ENCODE measurements around the gene GPANK1. TPM values are rescaled to one million over a fixed set of nuclear protein-coding genes. Genes with fewer than 3 reads are reported as not detected.
A peak's percentile ranks its signal among the peaks of the same experiment; 100 is the strongest.

Gene GPANK1
- total RNA-seq, 2 experiments from 2014 or later, result 33.6 to 35.2 TPM

DNA sequence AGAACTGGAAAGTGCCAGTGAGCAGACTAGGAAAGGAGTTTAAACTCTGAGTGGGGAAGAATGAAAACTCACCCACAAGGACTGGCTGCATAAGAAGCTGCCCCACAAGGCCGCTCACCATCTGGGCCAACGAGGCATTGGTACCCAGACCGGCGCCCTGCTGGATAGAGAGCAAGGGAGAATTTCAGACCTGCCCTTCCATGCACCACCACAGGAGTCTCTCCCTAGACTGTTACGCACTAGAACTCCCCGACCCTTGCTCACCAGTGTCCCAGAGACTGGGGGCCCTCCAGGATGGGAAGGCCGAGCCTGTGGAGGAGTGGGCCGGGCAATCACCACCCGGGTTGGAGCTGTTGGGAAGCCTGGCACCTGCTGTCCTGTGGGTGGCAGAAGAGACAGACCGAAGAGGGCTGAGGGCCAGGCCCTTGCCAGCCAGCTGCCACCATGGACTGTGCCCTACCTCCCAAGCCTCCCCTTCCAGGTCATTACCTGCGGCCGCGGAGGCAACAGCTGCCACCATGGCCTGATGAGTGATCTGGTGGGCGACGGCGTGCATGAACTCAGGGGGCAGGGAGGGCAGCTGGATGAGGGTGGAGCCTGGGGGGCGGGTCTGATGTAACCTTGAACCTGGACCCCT is 20.9 kb downstream of the GPANK1 start:
- ChIA-PET CTCF (no interaction called here), POLR2A (interaction anchor here (0.8 to 2.1 kb wide), 3 partner anchors 9 to 17 kb away, joined by 3 to 11 read pairs (median 4); partner anchors contain the start of gene BAG6)
- Mint-ChIP-seq H3K27me3 (no peaks in the 10 kb centered on the region), H3K36me3 (ENCODE audit: low read depth) (peaks cover 67% of the 10 kb centered on the region), H3K4me3 (no peak overlapping the region), H3K27ac (no peak overlapping the region), H3K4me1 (peaks cover 12% of the 10 kb centered on the region), H3K9me3 (no peaks in the 10 kb centered on the region)
- no peak for DNase-seq

- Mint-ChIP-seq H3K36me3 (ENCODE audit: low read depth) (peaks cover 64% of the 10 kb centered on the region), H3K27me3 (no peaks in the 10 kb centered on the region), H3K27ac (no peak overlapping the region), H3K4me1 (peaks cover 10% of the 10 kb centered on the region), H3K9me3 (no peaks in the 10 kb centered on the region), H3K4me3 (no peak overlapping the region)
- POLR2A ChIA-PET, result interaction anchor here (0.5 to 2.1 kb wide), 5 partner anchors 9 to 154 kb away, joined by 3 to 11 read pairs (median 4); partner anchors contain the start of gene BAG6
- CTCF ChIA-PET, result no interaction called here
- DNase-seq, result no peak
These were observed 21.8 kb downstream of the GPANK1 start for GRCh38 chr6:31642798-31643570.

DNA sequence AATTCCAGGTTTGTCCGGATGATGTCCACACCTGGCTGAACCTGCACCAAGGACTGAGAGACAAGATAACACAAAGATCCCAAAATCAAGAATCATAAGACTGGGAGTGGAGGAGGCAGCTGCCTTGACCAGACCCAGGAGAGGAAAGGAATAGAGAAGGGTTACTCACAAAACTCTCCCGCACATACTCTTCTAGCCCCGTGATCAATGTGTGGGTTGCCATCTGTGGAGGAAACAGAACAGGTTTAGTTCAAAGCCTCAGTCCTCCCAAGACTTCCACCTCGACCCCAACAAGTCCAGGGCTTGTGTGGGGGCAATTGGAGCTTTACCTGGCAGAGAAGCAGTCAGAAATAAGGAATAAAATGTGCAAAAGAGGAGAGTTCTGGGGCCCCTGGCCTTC is 23.4 kb downstream of the GPANK1 start:
- CTCF ChIA-PET, result no interaction called here
- H3K27me3 Mint-ChIP-seq, result no peaks in the 10 kb centered on the region
- H3K27ac Mint-ChIP-seq, result no peak overlapping the region
- H3K9me3 Mint-ChIP-seq, result no peaks in the 10 kb centered on the region
- DNase-seq, result no peak
- H3K36me3 Mint-ChIP-seq (ENCODE audit: low read depth), result peaks cover 67% of the 10 kb centered on the region
- H3K4me1 Mint-ChIP-seq, result peaks cover 10% of the 10 kb centered on the region
- POLR2A ChIA-PET, result interaction anchor here (1.1 to 1.8 kb wide), 3 partner anchors 15 to 23 kb away, joined by 3 to 5 read pairs (median 3); partner anchors contain the start of gene GPANK1
- no peak overlapping the region for H3K4me3 Mint-ChIP-seq

GRCh38 chr6:31640612-31641011 is 24.2 kb downstream of the GPANK1 start:
- CTCF ChIA-PET, result no interaction called here
- no peaks in the 10 kb centered on the region for H3K27me3 Mint-ChIP-seq
- no peaks in the 10 kb centered on the region for H3K9me3 Mint-ChIP-seq
- peaks cover 70% of the 10 kb centered on the region for H3K36me3 Mint-ChIP-seq (ENCODE audit: low read depth)
- DNase-seq, result no peak
- no peak overlapping the region for H3K4me3 Mint-ChIP-seq
- no peak overlapping the region for H3K27ac Mint-ChIP-seq
- peaks cover 10% of the 10 kb centered on the region for H3K4me1 Mint-ChIP-seq
- POLR2A ChIA-PET, result interaction anchor here (0.6 to 3.4 kb wide), 5 partner anchors 12 to 21 kb away, joined by 3 to 17 read pairs (median 5); partner anchors contain the start of gene BAG6

DNA sequence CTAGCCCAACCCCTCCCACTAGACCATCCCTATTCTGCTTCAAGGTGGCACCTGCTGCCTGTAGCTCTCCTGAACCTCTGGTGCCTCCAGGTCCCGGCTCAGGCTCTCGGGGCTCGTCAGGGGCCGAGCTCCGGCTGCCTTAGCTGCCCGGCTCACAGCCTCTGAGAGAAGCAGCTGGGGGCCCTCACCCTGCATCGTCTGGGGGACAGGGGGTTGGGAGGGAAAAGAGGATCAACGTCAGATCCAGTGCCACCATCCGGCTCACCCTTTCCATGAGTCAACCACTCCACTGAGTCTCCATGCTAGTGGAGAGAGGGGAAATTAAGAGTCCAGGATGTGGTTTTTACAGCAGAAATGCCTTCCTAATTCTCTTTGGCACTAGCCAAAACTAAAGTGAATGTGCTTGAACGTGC is 25.3 kb downstream of the GPANK1 start:
- Mint-ChIP-seq H3K27me3 (no peaks in the 10 kb centered on the region), H3K27ac (peak overlapping the region; percentile 54), H3K4me1 (peaks cover 8% of the 10 kb centered on the region), H3K36me3 (ENCODE audit: low read depth) (peaks cover 67% of the 10 kb centered on the region), H3K9me3 (no peaks in the 10 kb centered on the region), H3K4me3 (no peak overlapping the region)
- ChIA-PET CTCF (no interaction called here), POLR2A (interaction anchor here (0.8 to 3.4 kb wide), 4 partner anchors 12 to 20 kb away, joined by 3 to 17 read pairs (median 10); partner anchors contain the start of gene BAG6)
- no peak for DNase-seq

DNA sequence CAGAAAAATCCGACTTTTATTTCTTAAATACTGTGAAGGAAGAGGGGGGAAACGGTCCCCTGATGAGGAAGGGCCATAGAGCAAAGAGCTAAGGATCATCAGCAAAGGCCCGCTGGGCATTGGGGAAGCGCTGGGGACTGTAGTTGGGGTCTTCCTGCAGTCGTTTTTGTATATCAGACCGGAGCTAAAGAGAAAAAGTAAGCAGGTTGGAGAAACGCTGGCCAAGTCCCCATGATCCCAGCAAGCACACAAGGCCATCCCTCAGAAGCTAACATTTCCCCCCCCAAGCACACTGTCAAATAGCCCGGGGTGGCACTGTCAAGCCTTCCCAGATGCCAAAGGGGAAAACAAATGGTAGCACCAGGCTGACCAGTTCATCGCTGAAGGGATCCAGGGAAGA is 25.8 kb downstream of the GPANK1 start:
- Mint-ChIP-seq H3K36me3 (ENCODE audit: low read depth) (peaks cover 70% of the 10 kb centered on the region), H3K9me3 (no peaks in the 10 kb centered on the region), H3K4me3 (no peak overlapping the region), H3K4me1 (peaks cover 8% of the 10 kb centered on the region), H3K27me3 (no peaks in the 10 kb centered on the region), H3K27ac (peak overlapping the region; percentile 18)
- ChIA-PET CTCF (no interaction called here), POLR2A (interaction anchor here (0.8 to 3.4 kb wide), 4 partner anchors 8 to 17 kb away, joined by 3 to 17 read pairs (median 10); partner anchors contain the start of gene BAG6)
- no peak for DNase-seq

DNA sequence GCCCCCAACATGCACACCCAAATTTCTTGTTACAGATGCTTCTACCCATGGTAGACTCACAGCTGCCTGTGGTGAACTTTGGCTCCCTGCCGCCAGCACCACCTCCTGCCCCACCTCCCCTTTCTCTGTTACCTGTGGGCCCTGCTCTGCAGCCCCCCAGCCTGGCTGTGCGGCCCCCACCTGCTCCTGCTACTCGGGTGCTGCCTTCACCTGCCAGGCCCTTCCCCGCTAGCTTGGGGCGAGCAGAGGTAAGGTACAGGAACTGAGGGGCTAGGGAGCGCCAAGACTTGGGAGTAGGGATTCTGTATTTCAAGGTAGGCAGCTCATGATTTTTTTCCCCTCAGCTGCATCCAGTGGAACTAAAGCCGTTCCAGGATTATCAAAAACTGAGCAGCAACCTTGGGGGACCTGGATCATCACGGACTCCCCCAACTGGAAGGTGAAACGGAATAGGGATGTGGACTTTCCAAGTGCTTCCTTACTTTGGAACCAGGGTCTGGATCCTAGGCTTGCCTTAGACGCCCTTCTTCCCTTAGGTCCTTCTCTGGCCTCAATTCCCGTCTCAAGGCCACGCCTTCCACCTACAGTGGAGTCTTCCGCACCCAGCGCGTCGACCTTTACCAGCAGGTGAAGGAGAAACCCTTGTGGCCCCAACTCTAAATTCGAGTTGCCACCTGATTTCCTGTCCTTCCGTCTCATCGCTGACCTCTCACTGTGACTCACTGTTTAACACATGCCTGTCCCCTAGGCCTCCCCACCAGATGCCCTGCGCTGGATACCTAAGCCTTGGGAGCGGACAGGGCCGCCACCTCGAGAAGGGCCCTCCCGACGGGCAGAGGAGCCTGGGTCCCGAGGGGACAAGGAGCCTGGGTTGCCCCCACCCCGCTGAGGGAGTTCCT is 27.9 kb downstream of the GPANK1 start:
- Mint-ChIP-seq H3K27me3 (no peaks in the 10 kb centered on the region), H3K36me3 (ENCODE audit: low read depth) (peaks cover 77% of the 10 kb centered on the region), H3K4me1 (peaks cover 8% of the 10 kb centered on the region), H3K9me3 (no peaks in the 10 kb centered on the region), H3K4me3 (no peak overlapping the region), H3K27ac (no peak overlapping the region)
- CTCF ChIA-PET, result interaction anchor here (1.2 kb wide), 1 partner anchor 38 kb away, joined by 3 read pairs; no protein-coding TSS in a partner anchor
- POLR2A ChIA-PET, result interaction anchor here (1.2 to 3.4 kb wide), 4 partner anchors 10 to 15 kb away, joined by 4 to 14 read pairs (median 9); partner anchors contain the start of gene BAG6
- DNase-seq, result no peak

DNA sequence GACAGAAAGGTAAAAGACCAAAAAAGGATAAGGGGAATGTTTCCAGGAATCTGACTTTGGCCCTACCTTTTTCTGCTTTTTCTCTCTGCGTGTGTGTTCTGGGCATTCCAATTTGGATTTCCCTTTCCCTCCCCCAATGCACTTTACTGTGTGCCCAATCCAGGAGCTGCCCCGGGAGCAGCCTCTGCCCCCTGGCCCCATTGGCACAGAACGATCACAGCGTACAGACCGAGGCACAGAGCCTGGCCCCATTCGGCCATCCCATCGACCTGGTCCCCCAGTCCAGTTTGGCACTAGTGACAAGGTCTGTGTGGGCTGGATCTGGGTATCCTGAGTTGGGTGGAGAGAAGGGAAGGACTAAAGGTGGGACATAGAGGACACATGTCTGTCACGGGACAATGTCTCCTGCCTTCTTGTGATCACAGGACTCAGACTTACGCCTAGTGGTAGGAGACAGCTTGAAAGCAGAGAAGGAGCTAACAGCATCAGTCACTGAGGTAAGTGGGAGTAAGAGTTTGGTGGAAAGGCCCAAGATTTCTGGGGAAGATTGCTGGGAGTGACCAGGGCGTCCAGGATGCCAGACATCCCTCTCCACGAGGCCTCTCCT is 29.7 kb downstream of the GPANK1 start:
- CTCF ChIA-PET, result no interaction called here
- Mint-ChIP-seq H3K36me3 (ENCODE audit: low read depth) (peaks cover 81% of the 10 kb centered on the region), H3K9me3 (no peaks in the 10 kb centered on the region), H3K27ac (no peak overlapping the region), H3K4me1 (peaks cover 8% of the 10 kb centered on the region), H3K4me3 (no peak overlapping the region), H3K27me3 (no peaks in the 10 kb centered on the region)
- POLR2A ChIA-PET, result interaction anchor here (2.0 to 2.3 kb wide), 2 partner anchors 17 to 30 kb away, joined by 6 to 11 read pairs; partner anchors contain the start of genes BAG6 and GPANK1
- no peak for DNase-seq

GRCh38 chr6:31634131-31634530 is 30.7 kb downstream of the GPANK1 start:
- no peak for DNase-seq
- peaks cover 2% of the 10 kb centered on the region for H3K4me1 Mint-ChIP-seq
- H3K27me3 Mint-ChIP-seq, result no peaks in the 10 kb centered on the region
- ChIA-PET CTCF (no interaction called here), POLR2A (interaction anchor here (0.6 to 2.0 kb wide), 4 partner anchors 9 to 31 kb away, joined by 3 to 6 read pairs (median 4); partner anchors contain the start of gene GPANK1)
- no peaks in the 10 kb centered on the region for H3K9me3 Mint-ChIP-seq
- H3K4me3 Mint-ChIP-seq, result no peak overlapping the region
- H3K36me3 Mint-ChIP-seq (ENCODE audit: low read depth), result peaks cover 83% of the 10 kb centered on the region
- no peak overlapping the region for H3K27ac Mint-ChIP-seq

GRCh38 chr6:31633447-31633846 is 31.4 kb downstream of the GPANK1 start:
- no peaks in the 10 kb centered on the region for H3K4me1 Mint-ChIP-seq
- H3K27ac Mint-ChIP-seq, result no peak overlapping the region
- H3K36me3 Mint-ChIP-seq (ENCODE audit: low read depth), result peaks cover 84% of the 10 kb centered on the region
- no peak for DNase-seq
- ChIA-PET CTCF (no interaction called here), POLR2A (interaction anchor here (1.4 to 2.0 kb wide), 3 partner anchors 10 to 32 kb away, joined by 4 to 6 read pairs (median 4); partner anchors contain the start of gene GPANK1)
- no peak overlapping the region for H3K4me3 Mint-ChIP-seq
- no peaks in the 10 kb centered on the region for H3K27me3 Mint-ChIP-seq
- no peaks in the 10 kb centered on the region for H3K9me3 Mint-ChIP-seq

- H3K4me3 Mint-ChIP-seq, result no peak overlapping the region
- no peaks in the 10 kb centered on the region for H3K9me3 Mint-ChIP-seq
- H3K36me3 Mint-ChIP-seq (ENCODE audit: low read depth), result peaks cover 88% of the 10 kb centered on the region
- ChIA-PET CTCF (no interaction called here), POLR2A (no interaction called here)
- H3K27me3 Mint-ChIP-seq, result no peaks in the 10 kb centered on the region
- DNase-seq, result no peak
- H3K4me1 Mint-ChIP-seq, result no peaks in the 10 kb centered on the region
- no peak overlapping the region for H3K27ac Mint-ChIP-seq
These were observed 32.4 kb downstream of the GPANK1 start for GRCh38 chr6:31632279-31632946.
